ENCODE results near the gene CISTR. TPM values are rescaled to one million over a fixed set of nuclear protein-coding genes. Genes with fewer than 3 reads are reported as not detected.
"Not testable (repeated sequence)": the region's sequence is repeated elsewhere in the genome, so short reads cannot be mapped to it uniquely, and the experiment has no call there.

The CISTR gene
- total and polyA plus RNA-seq, 2 donors (not counting 1 experiment from before 2014, with no cell fraction given): not detected

- intact Hi-C loops (cut with micrococcal nuclease): no loop called here
- no peaks in the 10 kb centered on the region for H3K36me3 ChIP-seq (replicated peaks in 1 of 2; ENCODE audit: control extremely low read depth in 1 of 2, control insufficient read depth in 1 of 2, extremely low read depth in 1 of 2, insufficient read depth in 2 of 2, low read length in 1 of 2)
- H3K4me2 ChIP-seq (replicated peaks; ENCODE audit: low read depth, low read length, poor library complexity, severe bottlenecking): no peak overlapping the region
- H3K79me2 ChIP-seq (ENCODE audit: control insufficient read depth, insufficient read depth, low read length): no peaks in the 10 kb centered on the region
- DNase-seq (no peak), ATAC-seq (ENCODE audit: low read depth) (no peak)
- no peak overlapping the region for H2AFZ ChIP-seq (ENCODE audit: insufficient read depth, low read depth, low read length, poor library complexity, severe bottlenecking)
- H3K9me3 ChIP-seq (ENCODE audit: control extremely low read depth in 1 of 3, control insufficient read depth in 2 of 3, insufficient read depth in 1 of 3, low read length in 2 of 3): no peaks in the 10 kb centered on the region
- TF ChIP-seq EZH2 (IDR thresholded peaks at IDR 0.05; ENCODE audit: borderline replicate concordance, insufficient read depth, low read depth, low read length, poor library complexity, severe bottlenecking): no peak
- no peak for TF ChIP-seq CTCF (IDR thresholded peaks at IDR 0.05)
- H3K4me3 Mint-ChIP-seq: no peak overlapping the region
- no peak overlapping the region for H3K27ac Mint-ChIP-seq
- H3K4me1 ChIP-seq (ENCODE audit: control insufficient read depth in 2 of 2, insufficient read depth in 2 of 2, low read length in 2 of 2): no peaks in the 10 kb centered on the region
- no peaks in the 10 kb centered on the region for H3K4me1 Mint-ChIP-seq
- CTCF ChIA-PET: no interaction called here
- no peak overlapping the region for H3K4me3 ChIP-seq (ENCODE audit: control extremely low read depth in 1 of 5, extremely low read depth in 1 of 5, insufficient read depth in 1 of 5, low read depth in 2 of 5, low read length in 4 of 5)
- H3K9me3 Mint-ChIP-seq (ENCODE audit: insufficient read depth): no peaks in the 10 kb centered on the region
- H4K20me1 ChIP-seq (ENCODE audit: control insufficient read depth, insufficient read depth, low read length, poor library complexity, severe bottlenecking): no peaks in the 10 kb centered on the region
- H3K27me3 ChIP-seq (replicated peaks in 1 of 4; ENCODE audit: control extremely low read depth in 1 of 4, control insufficient read depth in 3 of 4, insufficient read depth in 4 of 4, low read length in 3 of 4): peaks cover 0 to 13% (median 6%) of the 10 kb centered on the region in 4 experiments
- POLR2A ChIA-PET: no interaction called here
- 19% methylated on average over 3 of the region's 5 CpGs for WGBS (ENCODE audit: insufficient coverage)
- H3K27me3 Mint-ChIP-seq: peaks cover 23% of the 10 kb centered on the region
- no peak overlapping the region for H3K9ac ChIP-seq (ENCODE audit: low read length)
- H3K27ac ChIP-seq (ENCODE audit: low read length in 2 of 2): no peak overlapping the region
These were observed 29.5 kb upstream of the CISTR start for GRCh38 chr12:53781228-53781801.

GRCh38 chr12:53780323-53780722 lies 28.5 kb upstream of the CISTR start:
- Histone ChIP-seq H3K4me2 (replicated peaks; ENCODE audit: low read depth, low read length, poor library complexity, severe bottlenecking) (no peak overlapping the region), H4K20me1 (ENCODE audit: control insufficient read depth, insufficient read depth, low read length, poor library complexity, severe bottlenecking) (no peaks in the 10 kb centered on the region), H3K4me3 (ENCODE audit: control extremely low read depth in 1 of 5, extremely low read depth in 1 of 5, insufficient read depth in 1 of 5, low read depth in 2 of 5, low read length in 4 of 5) (no peak overlapping the region), H3K9me3 (ENCODE audit: control extremely low read depth in 1 of 3, control insufficient read depth in 2 of 3, insufficient read depth in 1 of 3, low read length in 2 of 3) (no peaks in the 10 kb centered on the region), H3K27me3 (replicated peaks in 1 of 4; ENCODE audit: control extremely low read depth in 1 of 4, control insufficient read depth in 3 of 4, insufficient read depth in 4 of 4, low read length in 3 of 4) (peaks cover 0 to 13% (median 8%) of the 10 kb centered on the region in 4 experiments), H2AFZ (ENCODE audit: insufficient read depth, low read depth, low read length, poor library complexity, severe bottlenecking) (no peak overlapping the region), H3K79me2 (ENCODE audit: control insufficient read depth, insufficient read depth, low read length) (no peaks in the 10 kb centered on the region), H3K4me1 (ENCODE audit: control insufficient read depth in 2 of 2, insufficient read depth in 2 of 2, low read length in 2 of 2) (no peaks in the 10 kb centered on the region), H3K36me3 (replicated peaks in 1 of 2; ENCODE audit: control extremely low read depth in 1 of 2, control insufficient read depth in 1 of 2, extremely low read depth in 1 of 2, insufficient read depth in 2 of 2, low read length in 1 of 2) (no peaks in the 10 kb centered on the region), H3K27ac (ENCODE audit: low read length in 2 of 2) (no peak overlapping the region), H3K9ac (ENCODE audit: low read length) (no peak overlapping the region)
- ATAC-seq (ENCODE audit: low read depth) (no peak), DNase-seq (no peak)
- WGBS (ENCODE audit: insufficient coverage): 92% methylated on average over 2 of the region's 3 CpGs
- peaks cover 26% of the 10 kb centered on the region for H3K27me3 Mint-ChIP-seq
- H3K27ac Mint-ChIP-seq: no peak overlapping the region
- H3K9me3 Mint-ChIP-seq (ENCODE audit: insufficient read depth): no peaks in the 10 kb centered on the region
- CTCF ChIA-PET: interaction anchor here (0.6 to 2.2 kb wide), 2 partner anchors 10 to 34 kb away, joined by 3 to 5 read pairs; no protein-coding TSS in a partner anchor
- no peak overlapping the region for H3K4me3 Mint-ChIP-seq
- POLR2A ChIA-PET: no interaction called here
- no peak for TF ChIP-seq EZH2 (IDR thresholded peaks at IDR 0.05; ENCODE audit: borderline replicate concordance, insufficient read depth, low read depth, low read length, poor library complexity, severe bottlenecking)
- TF ChIP-seq CTCF (IDR thresholded peaks at IDR 0.05): no peak
- intact Hi-C loops (cut with micrococcal nuclease): no loop called here
- no peaks in the 10 kb centered on the region for H3K4me1 Mint-ChIP-seq

- POLR2A ChIA-PET; DNase-seq; H3K79me2 ChIP-seq (ENCODE audit: control insufficient read depth, insufficient read depth, low read length); H3K4me1 ChIP-seq (ENCODE audit: control insufficient read depth in 2 of 2, insufficient read depth in 2 of 2, low read length in 2 of 2); H2AFZ ChIP-seq (ENCODE audit: insufficient read depth, low read depth, low read length, poor library complexity, severe bottlenecking); H4K20me1 ChIP-seq (ENCODE audit: control insufficient read depth, insufficient read depth, low read length, poor library complexity, severe bottlenecking); H3K4me3 Mint-ChIP-seq; H3K9me3 ChIP-seq (ENCODE audit: control extremely low read depth in 1 of 3, control insufficient read depth in 2 of 3, insufficient read depth in 1 of 3, low read length in 2 of 3); H3K36me3 ChIP-seq (replicated peaks in 1 of 2; ENCODE audit: control extremely low read depth in 1 of 2, control insufficient read depth in 1 of 2, extremely low read depth in 1 of 2, insufficient read depth in 2 of 2, low read length in 1 of 2); intact Hi-C loops (cut with micrococcal nuclease); H3K27ac ChIP-seq (ENCODE audit: low read length in 2 of 2); H3K4me1 Mint-ChIP-seq; H3K4me2 ChIP-seq (replicated peaks; ENCODE audit: low read depth, low read length, poor library complexity, severe bottlenecking); H3K4me3 ChIP-seq (ENCODE audit: control extremely low read depth in 1 of 5, extremely low read depth in 1 of 5, insufficient read depth in 1 of 5, low read depth in 2 of 5, low read length in 4 of 5); ATAC-seq (ENCODE audit: low read depth); H3K9ac ChIP-seq (ENCODE audit: low read length); H3K9me3 Mint-ChIP-seq (ENCODE audit: insufficient read depth); H3K27ac Mint-ChIP-seq: not testable (repeated sequence)
- H3K27me3 Mint-ChIP-seq: peaks cover 26% of the 10 kb centered on the region
- CTCF ChIA-PET: interaction anchor here (0.6 to 2.2 kb wide), 3 partner anchors 11 to 253 kb away, joined by 3 to 5 read pairs (median 3); no protein-coding TSS in a partner anchor
- WGBS (ENCODE audit: insufficient coverage): no CpG with 5 or more reads among the region's 7 CpGs
- peaks cover 0 to 13% (median 8%) of the 10 kb centered on the region in 4 experiments for H3K27me3 ChIP-seq (replicated peaks in 1 of 4; ENCODE audit: control extremely low read depth in 1 of 4, control insufficient read depth in 3 of 4, insufficient read depth in 4 of 4, low read length in 3 of 4)
These were observed 27.9 kb upstream of the CISTR start for GRCh38 chr12:53779679-53780078.

All from B cell (primary cell).